ENCODE measurements around the gene CHD3. TPM values are rescaled to one million over a fixed set of nuclear protein-coding genes. Genes with fewer than 3 reads are reported as not detected.

The CHD3 gene
- total and polyA plus RNA-seq, 2 of the 13 experiments (the other 11 are each of a cell fraction or from before 2014, with no cell fraction given), result 2.7 to 3.7 TPM

DNA sequence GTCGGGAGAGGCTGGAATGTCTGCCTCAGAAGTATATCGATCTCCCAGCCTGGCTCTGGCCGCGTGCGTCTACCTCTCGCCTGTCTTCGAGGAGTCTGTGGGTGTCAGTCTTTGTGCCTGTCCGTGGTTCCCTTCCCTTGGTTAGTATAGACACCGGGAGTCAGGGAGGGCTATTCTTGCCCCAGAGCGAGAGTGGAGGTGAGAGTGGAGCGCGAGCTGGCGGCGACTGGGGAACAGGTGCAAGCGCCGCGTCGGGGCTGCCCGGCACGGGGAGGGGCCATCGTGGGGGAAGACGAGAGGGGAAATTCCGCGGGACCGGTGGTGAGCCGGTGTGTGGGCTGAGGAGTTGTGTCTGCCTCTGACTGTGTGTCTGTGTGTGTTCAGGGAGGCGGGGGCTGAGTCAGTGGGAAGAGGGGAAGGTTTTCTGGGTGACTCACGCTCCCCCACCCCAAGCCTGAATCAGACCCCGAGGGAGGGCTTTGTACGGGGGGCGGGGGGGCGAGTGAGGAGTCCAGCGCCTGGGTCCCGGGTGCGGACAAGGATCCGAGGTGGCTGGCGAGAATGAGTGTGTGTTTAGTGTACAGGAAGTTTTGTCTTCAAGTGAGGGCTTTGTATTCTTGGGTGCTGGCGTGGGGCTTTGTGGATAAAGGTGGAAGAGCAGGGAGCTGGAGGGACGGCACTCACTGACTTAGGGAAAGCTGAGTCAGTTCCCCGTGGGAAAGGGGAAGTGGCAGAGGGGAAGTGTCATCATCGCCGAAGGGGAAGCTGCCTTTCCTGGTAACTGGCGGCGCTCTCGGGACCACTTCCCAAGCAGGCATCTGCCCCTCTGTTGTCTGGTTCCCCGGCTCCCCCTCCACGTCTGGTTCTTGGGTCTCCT is 46.0 kb upstream of the CHD3 start (continued):
- no peak; the same call in 1 of the 2 replicates for TF ChIP-seq ZNF639 (CRISPR knock-in tag; conservative IDR thresholded peaks at IDR 0.05)
- TF ChIP-seq SPEN (CRISPR knock-in tag; IDR thresholded peaks at IDR 0.05; ENCODE audit: low read depth), result peak; percentile 35; the same call in 1 of the 2 replicates
- TF ChIP-seq ZBTB8A (CRISPR knock-in tag; IDR thresholded peaks at IDR 0.05; ENCODE audit: borderline replicate concordance, low read depth), result no peak
- TF ChIP-seq, protein P1, sequence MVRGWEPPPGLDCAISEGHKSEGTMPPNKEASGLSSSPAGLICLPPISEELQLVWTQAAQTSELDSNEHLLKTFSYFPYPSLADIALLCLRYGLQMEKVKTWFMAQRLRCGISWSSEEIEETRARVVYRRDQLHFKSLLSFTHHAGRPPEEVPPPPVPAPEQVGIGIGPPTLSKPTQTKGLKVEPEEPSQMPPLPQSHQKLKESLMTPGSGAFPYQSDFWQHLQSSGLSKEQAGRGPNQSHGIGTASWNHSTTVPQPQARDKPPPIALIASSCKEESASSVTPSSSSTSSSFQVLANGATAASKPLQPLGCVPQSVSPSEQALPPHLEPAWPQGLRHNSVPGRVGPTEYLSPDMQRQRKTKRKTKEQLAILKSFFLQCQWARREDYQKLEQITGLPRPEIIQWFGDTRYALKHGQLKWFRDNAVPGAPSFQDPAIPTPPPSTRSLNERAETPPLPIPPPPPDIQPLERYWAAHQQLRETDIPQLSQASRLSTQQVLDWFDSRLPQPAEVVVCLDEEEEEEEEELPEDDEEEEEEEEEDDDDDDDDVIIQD (CRISPR knock-in tag; IDR thresholded peaks at IDR 0.05; ENCODE audit: low read depth), result no peak
- no peak for TF ChIP-seq NFE2L2 (IDR thresholded peaks at IDR 0.05; ENCODE audit: low read length)
- no peak for TF ChIP-seq ZSCAN9 (CRISPR knock-in tag; IDR thresholded peaks at IDR 0.05; ENCODE audit: borderline replicate concordance)
- no peak for TF ChIP-seq ZNF83 (CRISPR knock-in tag; IDR thresholded peaks at IDR 0.05; ENCODE audit: borderline replicate concordance)
- TF ChIP-seq, protein P2, sequence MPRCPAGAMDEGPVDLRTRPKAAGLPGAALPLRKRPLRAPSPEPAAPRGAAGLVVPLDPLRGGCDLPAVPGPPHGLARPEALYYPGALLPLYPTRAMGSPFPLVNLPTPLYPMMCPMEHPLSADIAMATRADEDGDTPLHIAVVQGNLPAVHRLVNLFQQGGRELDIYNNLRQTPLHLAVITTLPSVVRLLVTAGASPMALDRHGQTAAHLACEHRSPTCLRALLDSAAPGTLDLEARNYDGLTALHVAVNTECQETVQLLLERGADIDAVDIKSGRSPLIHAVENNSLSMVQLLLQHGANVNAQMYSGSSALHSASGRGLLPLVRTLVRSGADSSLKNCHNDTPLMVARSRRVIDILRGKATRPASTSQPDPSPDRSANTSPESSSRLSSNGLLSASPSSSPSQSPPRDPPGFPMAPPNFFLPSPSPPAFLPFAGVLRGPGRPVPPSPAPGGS (CRISPR knock-in tag; IDR thresholded peaks at IDR 0.05), result no peak
- TF ChIP-seq, protein P3, sequence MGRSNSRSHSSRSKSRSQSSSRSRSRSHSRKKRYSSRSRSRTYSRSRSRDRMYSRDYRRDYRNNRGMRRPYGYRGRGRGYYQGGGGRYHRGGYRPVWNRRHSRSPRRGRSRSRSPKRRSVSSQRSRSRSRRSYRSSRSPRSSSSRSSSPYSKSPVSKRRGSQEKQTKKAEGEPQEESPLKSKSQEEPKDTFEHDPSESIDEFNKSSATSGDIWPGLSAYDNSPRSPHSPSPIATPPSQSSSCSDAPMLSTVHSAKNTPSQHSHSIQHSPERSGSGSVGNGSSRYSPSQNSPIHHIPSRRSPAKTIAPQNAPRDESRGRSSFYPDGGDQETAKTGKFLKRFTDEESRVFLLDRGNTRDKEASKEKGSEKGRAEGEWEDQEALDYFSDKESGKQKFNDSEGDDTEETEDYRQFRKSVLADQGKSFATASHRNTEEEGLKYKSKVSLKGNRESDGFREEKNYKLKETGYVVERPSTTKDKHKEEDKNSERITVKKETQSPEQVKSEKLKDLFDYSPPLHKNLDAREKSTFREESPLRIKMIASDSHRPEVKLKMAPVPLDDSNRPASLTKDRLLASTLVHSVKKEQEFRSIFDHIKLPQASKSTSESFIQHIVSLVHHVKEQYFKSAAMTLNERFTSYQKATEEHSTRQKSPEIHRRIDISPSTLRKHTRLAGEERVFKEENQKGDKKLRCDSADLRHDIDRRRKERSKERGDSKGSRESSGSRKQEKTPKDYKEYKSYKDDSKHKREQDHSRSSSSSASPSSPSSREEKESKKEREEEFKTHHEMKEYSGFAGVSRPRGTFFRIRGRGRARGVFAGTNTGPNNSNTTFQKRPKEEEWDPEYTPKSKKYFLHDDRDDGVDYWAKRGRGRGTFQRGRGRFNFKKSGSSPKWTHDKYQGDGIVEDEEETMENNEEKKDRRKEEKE (IDR thresholded peaks at IDR 0.05), result no peak
- TF ChIP-seq ZNF292 (CRISPR knock-in tag; IDR thresholded peaks at IDR 0.05; ENCODE audit: borderline replicate concordance, low read depth), result no peak
- TF ChIP-seq, protein P4, sequence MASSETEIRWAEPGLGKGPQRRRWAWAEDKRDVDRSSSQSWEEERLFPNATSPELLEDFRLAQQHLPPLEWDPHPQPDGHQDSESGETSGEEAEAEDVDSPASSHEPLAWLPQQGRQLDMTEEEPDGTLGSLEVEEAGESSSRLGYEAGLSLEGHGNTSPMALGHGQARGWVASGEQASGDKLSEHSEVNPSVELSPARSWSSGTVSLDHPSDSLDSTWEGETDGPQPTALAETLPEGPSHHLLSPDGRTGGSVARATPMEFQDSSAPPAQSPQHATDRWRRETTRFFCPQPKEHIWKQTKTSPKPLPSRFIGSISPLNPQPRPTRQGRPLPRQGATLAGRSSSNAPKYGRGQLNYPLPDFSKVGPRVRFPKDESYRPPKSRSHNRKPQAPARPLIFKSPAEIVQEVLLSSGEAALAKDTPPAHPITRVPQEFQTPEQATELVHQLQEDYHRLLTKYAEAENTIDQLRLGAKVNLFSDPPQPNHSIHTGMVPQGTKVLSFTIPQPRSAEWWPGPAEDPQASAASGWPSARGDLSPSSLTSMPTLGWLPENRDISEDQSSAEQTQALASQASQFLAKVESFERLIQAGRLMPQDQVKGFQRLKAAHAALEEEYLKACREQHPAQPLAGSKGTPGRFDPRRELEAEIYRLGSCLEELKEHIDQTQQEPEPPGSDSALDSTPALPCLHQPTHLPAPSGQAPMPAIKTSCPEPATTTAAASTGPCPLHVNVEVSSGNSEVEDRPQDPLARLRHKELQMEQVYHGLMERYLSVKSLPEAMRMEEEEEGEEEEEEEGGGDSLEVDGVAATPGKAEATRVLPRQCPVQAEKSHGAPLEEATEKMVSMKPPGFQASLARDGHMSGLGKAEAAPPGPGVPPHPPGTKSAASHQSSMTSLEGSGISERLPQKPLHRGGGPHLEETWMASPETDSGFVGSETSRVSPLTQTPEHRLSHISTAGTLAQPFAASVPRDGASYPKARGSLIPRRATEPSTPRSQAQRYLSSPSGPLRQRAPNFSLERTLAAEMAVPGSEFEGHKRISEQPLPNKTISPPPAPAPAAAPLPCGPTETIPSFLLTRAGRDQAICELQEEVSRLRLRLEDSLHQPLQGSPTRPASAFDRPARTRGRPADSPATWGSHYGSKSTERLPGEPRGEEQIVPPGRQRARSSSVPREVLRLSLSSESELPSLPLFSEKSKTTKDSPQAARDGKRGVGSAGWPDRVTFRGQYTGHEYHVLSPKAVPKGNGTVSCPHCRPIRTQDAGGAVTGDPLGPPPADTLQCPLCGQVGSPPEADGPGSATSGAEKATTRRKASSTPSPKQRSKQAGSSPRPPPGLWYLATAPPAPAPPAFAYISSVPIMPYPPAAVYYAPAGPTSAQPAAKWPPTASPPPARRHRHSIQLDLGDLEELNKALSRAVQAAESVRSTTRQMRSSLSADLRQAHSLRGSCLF (CRISPR knock-in tag; IDR thresholded peaks at IDR 0.05; ENCODE audit: borderline replicate concordance), result no peak
- no peak for TF ChIP-seq SMC3 (IDR thresholded peaks at IDR 0.05; ENCODE audit: low read length)
- no peak for TF ChIP-seq JUN (CRISPR knock-in tag; IDR thresholded peaks at IDR 0.05)
- TF ChIP-seq AGO1 (IDR thresholded peaks at IDR 0.05; ENCODE audit: low read depth, low read length, poor library complexity, severe bottlenecking), result no peak
